B cell (primary cell): ENCODE results near the gene PRELID3B.

Experiments
- CTCF ChIP-seq: fragments of 200-600 bp; IDR thresholded peaks from one replicate; pipeline ENCODE4 v1.8.0; 2022; ENCODE audit warnings: antibody characterized with exemption, mild to moderate bottlenecking
- EZH2 ChIP-seq: IDR thresholded peaks from 2 replicates; pipeline ENCODE4 v1.6.1; 2012; ENCODE audit warnings: borderline replicate concordance, low read depth, mild to moderate bottlenecking, moderate library complexity, low read length; ENCODE audit not compliant: insufficient read depth, poor library complexity, severe bottlenecking

DNA sequence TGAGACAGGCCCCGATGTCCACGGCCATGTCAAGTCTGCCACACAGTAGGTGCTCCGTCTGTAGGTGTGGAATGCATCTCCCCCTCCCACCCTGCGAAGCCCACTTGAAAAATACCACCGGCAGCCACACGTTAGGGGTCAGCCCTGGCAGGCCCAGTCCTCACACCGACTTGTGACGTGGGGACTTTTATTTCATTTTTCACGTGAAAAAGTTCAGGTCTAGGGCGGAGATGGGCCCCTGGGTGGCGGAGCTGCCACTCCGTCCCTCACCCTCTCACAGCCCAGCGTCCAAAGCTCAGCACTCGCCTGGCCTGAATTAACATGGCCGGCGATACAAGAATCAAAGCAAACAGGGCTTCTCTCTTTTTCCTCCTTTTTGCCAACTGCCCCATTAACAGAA, 27.2 kb downstream of the PRELID3B start:
- no peak for TF ChIP-seq CTCF
- no peak for TF ChIP-seq EZH2
